ENCODE results near the gene FZR1. TPM values are rescaled to one million over a fixed set of nuclear protein-coding genes. Genes with fewer than 3 reads are reported as not detected.

FZR1 gene
- total RNA-seq, 1 donor from 2014 or later = 16.4 TPM

DNA sequence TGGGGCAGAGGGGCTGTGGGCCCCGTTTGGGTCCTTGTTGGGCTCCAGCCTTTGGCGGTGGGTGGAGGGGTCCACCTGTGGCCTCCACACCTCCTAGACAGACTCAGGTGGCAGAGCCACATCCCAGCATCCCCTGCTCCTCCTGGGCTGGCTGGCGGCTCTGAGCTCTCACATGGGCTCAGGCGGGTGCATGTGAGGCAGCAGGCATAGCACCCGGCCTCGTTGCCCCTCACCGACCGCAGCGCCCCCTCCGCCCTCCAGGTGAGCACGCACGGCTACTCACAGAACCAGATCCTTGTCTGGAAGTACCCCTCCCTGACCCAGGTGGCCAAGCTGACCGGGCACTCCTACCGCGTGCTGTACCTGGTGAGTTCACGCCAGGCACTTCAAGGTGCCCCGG is 26.9 kb downstream of the FZR1 start:
- no peak for DNase-seq (ENCODE audit: low spot score)
- H3K4me3 ChIP-seq = no peak overlapping the region
- H2AFZ ChIP-seq (replicated peaks) = no peak overlapping the region
- Mint-ChIP-seq H3K4me1 (peaks cover 2% of the 10 kb centered on the region), H3K27ac (no peak overlapping the region), H3K36me3 (peaks cover 13% of the 10 kb centered on the region), H3K4me3 (no peak overlapping the region), H3K9me3 (no peaks in the 10 kb centered on the region), H3K27me3 (ENCODE audit: insufficient read depth, low read depth) (peaks cover 10% of the 10 kb centered on the region)
- no peaks in the 10 kb centered on the region for H3K27me3 ChIP-seq
- peaks cover 12% of the 10 kb centered on the region for H4K20me1 ChIP-seq (ENCODE audit: low read depth)
- H3K79me2 ChIP-seq (ENCODE audit: low read depth) = no peaks in the 10 kb centered on the region
- no peak overlapping the region for H3K4me2 ChIP-seq
- H3K27ac ChIP-seq = no peak overlapping the region
- no peaks in the 10 kb centered on the region for H3F3A ChIP-seq (ENCODE audit: low read depth)
- TF ChIP-seq EZH2 (IDR thresholded peaks at IDR 0.05) = no peak
- TF ChIP-seq EZH2phosphoT487 (IDR thresholded peaks at IDR 0.05) = no peak
- TF ChIP-seq, protein P1, sequence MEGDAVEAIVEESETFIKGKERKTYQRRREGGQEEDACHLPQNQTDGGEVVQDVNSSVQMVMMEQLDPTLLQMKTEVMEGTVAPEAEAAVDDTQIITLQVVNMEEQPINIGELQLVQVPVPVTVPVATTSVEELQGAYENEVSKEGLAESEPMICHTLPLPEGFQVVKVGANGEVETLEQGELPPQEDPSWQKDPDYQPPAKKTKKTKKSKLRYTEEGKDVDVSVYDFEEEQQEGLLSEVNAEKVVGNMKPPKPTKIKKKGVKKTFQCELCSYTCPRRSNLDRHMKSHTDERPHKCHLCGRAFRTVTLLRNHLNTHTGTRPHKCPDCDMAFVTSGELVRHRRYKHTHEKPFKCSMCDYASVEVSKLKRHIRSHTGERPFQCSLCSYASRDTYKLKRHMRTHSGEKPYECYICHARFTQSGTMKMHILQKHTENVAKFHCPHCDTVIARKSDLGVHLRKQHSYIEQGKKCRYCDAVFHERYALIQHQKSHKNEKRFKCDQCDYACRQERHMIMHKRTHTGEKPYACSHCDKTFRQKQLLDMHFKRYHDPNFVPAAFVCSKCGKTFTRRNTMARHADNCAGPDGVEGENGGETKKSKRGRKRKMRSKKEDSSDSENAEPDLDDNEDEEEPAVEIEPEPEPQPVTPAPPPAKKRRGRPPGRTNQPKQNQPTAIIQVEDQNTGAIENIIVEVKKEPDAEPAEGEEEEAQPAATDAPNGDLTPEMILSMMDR (IDR thresholded peaks at IDR 0.05) = no peak
- no peaks in the 10 kb centered on the region for H3K4me1 ChIP-seq
- no peaks in the 10 kb centered on the region for H3K36me3 ChIP-seq
- H3K9ac ChIP-seq = no peak overlapping the region
- H3K9me3 ChIP-seq (ENCODE audit: low read depth) = no peaks in the 10 kb centered on the region

DNA sequence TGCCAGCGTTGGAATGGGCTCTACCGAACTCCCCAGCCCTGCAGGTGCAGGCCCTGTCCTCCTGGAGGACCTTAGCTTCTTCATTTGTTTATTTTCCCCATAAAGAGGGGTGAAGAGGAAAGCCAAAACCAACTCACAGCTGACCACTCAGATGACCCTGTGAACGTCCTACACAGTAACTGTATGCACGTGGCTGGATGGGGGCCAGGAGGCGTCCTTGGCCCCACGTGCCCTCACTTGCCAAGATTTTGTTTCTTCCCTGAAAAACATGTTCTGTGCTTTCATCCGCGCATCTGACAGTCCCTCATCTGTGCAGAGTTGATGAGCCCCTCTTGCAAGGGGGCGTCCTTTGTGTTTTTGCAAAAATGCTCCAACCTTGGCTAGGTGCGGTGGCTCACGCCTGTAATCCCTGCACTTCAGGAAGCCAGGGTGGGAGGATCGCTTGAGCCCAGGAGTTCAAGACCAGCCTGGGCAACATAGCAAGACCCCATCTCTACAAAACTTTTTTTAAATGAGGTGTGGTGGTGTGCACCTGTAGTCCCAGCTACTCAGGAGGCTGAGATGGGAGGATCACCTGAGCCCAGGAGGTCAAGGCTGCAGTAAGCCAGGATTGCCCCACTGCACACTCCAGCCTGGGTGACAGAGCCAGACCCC is 27.6 kb downstream of the FZR1 start:
- no peaks in the 10 kb centered on the region for H3K79me2 ChIP-seq (ENCODE audit: low read depth)
- H3K9ac ChIP-seq = no peak overlapping the region
- no peak overlapping the region for H2AFZ ChIP-seq (replicated peaks)
- no peaks in the 10 kb centered on the region for H3K9me3 ChIP-seq (ENCODE audit: low read depth)
- DNase-seq (ENCODE audit: low spot score) = no peak
- Mint-ChIP-seq H3K27me3 (ENCODE audit: insufficient read depth, low read depth) (peaks cover 10% of the 10 kb centered on the region), H3K36me3 (peaks cover 14% of the 10 kb centered on the region), H3K27ac (no peak overlapping the region), H3K4me3 (no peak overlapping the region), H3K9me3 (no peaks in the 10 kb centered on the region), H3K4me1 (peaks cover 7% of the 10 kb centered on the region)
- peaks cover 18% of the 10 kb centered on the region for H4K20me1 ChIP-seq (ENCODE audit: low read depth)
- no peaks in the 10 kb centered on the region for H3K4me1 ChIP-seq
- H3K4me2 ChIP-seq = no peak overlapping the region
- H3K4me3 ChIP-seq = no peak overlapping the region
- TF ChIP-seq EZH2phosphoT487 (IDR thresholded peaks at IDR 0.05) = no peak
- no peak for TF ChIP-seq EZH2 (IDR thresholded peaks at IDR 0.05)
- TF ChIP-seq, protein P1 (IDR thresholded peaks at IDR 0.05) = no peak
- H3K27ac ChIP-seq = no peak overlapping the region
- no peaks in the 10 kb centered on the region for H3K36me3 ChIP-seq
- H3K27me3 ChIP-seq = no peaks in the 10 kb centered on the region
- H3F3A ChIP-seq (ENCODE audit: low read depth) = peaks cover 2% of the 10 kb centered on the region

DNA sequence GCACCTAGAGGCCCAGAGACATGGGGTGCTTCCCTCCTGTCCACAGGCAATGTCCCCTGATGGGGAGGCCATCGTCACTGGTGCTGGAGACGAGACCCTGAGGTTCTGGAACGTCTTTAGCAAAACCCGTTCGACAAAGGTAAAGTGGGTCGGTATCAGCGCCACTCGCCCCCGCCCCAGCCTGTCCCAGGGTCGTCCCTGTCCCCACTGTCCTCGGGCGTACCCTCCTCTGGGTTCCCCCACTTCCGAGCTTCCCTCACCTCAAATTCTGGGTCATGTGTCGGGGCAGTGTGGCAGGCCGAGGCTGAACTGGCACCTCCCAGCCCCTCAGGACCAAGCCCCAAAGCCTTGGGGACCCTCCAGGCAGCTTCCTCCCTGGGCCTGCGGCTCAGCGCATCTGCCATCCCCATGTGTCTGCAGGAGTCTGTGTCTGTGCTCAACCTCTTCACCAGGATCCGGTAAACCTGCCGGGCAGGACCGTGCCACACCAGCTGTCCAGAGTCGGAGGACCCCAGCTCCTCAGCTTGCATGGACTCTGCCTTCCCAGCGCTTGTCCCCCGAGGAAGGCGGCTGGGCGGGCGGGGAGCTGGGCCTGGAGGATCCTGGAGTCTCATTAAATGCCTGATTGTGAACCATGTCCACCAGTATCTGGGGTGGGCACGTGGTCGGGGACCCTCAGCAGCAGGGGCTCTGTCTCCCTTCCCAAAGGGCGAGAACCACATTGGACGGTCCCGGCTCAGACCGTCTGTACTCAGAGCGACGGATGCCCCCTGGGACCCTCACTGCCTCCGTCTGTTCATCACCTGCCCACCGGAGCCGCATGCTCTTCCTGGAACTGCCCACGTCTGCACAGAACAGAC is 28.5 kb downstream of the FZR1 start:
- H3K27ac Mint-ChIP-seq = no peak overlapping the region
- Histone ChIP-seq H4K20me1 (ENCODE audit: low read depth) (peaks cover 27% of the 10 kb centered on the region), H3K4me1 (no peaks in the 10 kb centered on the region), H3K9ac (no peak overlapping the region), H3K27ac (no peak overlapping the region), H3K27me3 (no peaks in the 10 kb centered on the region), H3K36me3 (no peaks in the 10 kb centered on the region), H3K79me2 (ENCODE audit: low read depth) (no peaks in the 10 kb centered on the region), H2AFZ (replicated peaks) (no peak overlapping the region), H3K4me2 (no peak overlapping the region), H3F3A (ENCODE audit: low read depth) (peaks cover 6% of the 10 kb centered on the region), H3K9me3 (ENCODE audit: low read depth) (no peaks in the 10 kb centered on the region), H3K4me3 (no peak overlapping the region)
- H3K36me3 Mint-ChIP-seq = peaks cover 16% of the 10 kb centered on the region
- peaks cover 10% of the 10 kb centered on the region for H3K27me3 Mint-ChIP-seq (ENCODE audit: insufficient read depth, low read depth)
- H3K4me1 Mint-ChIP-seq = peaks cover 12% of the 10 kb centered on the region
- TF ChIP-seq EZH2 (IDR thresholded peaks at IDR 0.05) (no peak), EZH2phosphoT487 (IDR thresholded peaks at IDR 0.05) (no peak)
- TF ChIP-seq, protein P1 (IDR thresholded peaks at IDR 0.05) = no peak
- no peaks in the 10 kb centered on the region for H3K9me3 Mint-ChIP-seq
- no peak for DNase-seq (ENCODE audit: low spot score)
- no peak overlapping the region for H3K4me3 Mint-ChIP-seq
